LHCN-M2 (cell line): Measurements from ENCODE around the gene UNC13D. TPM values are rescaled to one million over a fixed set of nuclear protein-coding genes. Genes with fewer than 3 reads are reported as not detected.

Experiments
- total RNA-seq: library from RNA; depleted of rRNA; stranded (reverse); fragments of >200 nt; gene quantifications from 2 replicates; pipeline ENCODE4 v1.2.3, GENCODE V29; 2014; rRNA removed

UNC13D gene
- total RNA-seq, 1 experiment from 2014 or later = 0.69 TPM

Other genes starting within 250 kb of the UNC13D start
- gene SMIM5, start 211.0 kb downstream of the UNC13D start, total RNA-seq = 0.17 and 0.90 TPM in 2 replicates
- gene RECQL5, start 177.2 kb downstream of the UNC13D start, total RNA-seq = 14.5 and 31.3 TPM in 2 replicates
- 58.4 and 63.3 TPM in 2 replicates for gene SAP30BP, start 177.1 kb downstream of the UNC13D start, total RNA-seq
- gene ITGB4, start 122.9 kb downstream of the UNC13D start, total RNA-seq = 0.17 and 5.5 TPM in 2 replicates
- 65.4 and 66.3 TPM in 2 replicates for gene GALK1, start 79.2 kb downstream of the UNC13D start, total RNA-seq
- gene UNK, start 59.6 kb downstream of the UNC13D start, total RNA-seq = 18.8 and 32.5 TPM in 2 replicates
- gene WBP2, start 10.9 kb upstream of the UNC13D start, total RNA-seq = 27.6 and 33.3 TPM in 2 replicates
- gene TRIM47, start 34.2 kb upstream of the UNC13D start, total RNA-seq = 11.8 and 11.9 TPM in 2 replicates
- 29.6 and 32.5 TPM in 2 replicates for gene TRIM65, start 52.5 kb upstream of the UNC13D start, total RNA-seq
- gene MRPL38, start 60.5 kb upstream of the UNC13D start, total RNA-seq = 28.7 and 37.1 TPM in 2 replicates
- 19.7 and 20.7 TPM in 2 replicates for gene FBF1, start 96.6 kb upstream of the UNC13D start, total RNA-seq
- gene ACOX1, start 134.8 kb upstream of the UNC13D start, total RNA-seq = 30.5 and 36.2 TPM in 2 replicates
- 16.7 and 18.5 TPM in 2 replicates for gene TEN1, start 134.8 kb upstream of the UNC13D start, total RNA-seq
- gene CDK3, start 156.5 kb upstream of the UNC13D start, total RNA-seq = 2.9 and 3.8 TPM in 2 replicates
- not detected in 2 replicates for gene EVPL, start 182.9 kb upstream of the UNC13D start, total RNA-seq
- 27.3 and 29.3 TPM in 2 replicates for gene SRP68, start 228.1 kb upstream of the UNC13D start, total RNA-seq
- gene GALR2, start 230.4 kb upstream of the UNC13D start, total RNA-seq = 0.13 TPM in 1 of 2 replicates, not detected in the other
- not detected in 2 replicates for gene ZACN, start 234.8 kb upstream of the UNC13D start, total RNA-seq